Mesenchymal stem cell (in vitro differentiated cells and primary cell): ENCODE results near the gene ALPK3.

Experiments
- DNase-seq: peaks from one replicate; pipeline ENCODE4 v3.0.0-alpha.2; 2013
- H2AFZ ChIP-seq: one replicate; pipeline ENCODE4 v1.6.1; 2013; ENCODE audit warnings: low read depth, mild to moderate bottlenecking, control low read depth, inconsistent platforms, low read length, moderate library complexity
- H2AK5ac ChIP-seq: 2 replicates; pipeline ENCODE4 v1.6.1; 2013; ENCODE audit warnings: low read length, moderate library complexity, mild to moderate bottlenecking, inconsistent platforms; ENCODE audit not compliant: severe bottlenecking
- H2BK120ac ChIP-seq: one replicate; pipeline ENCODE4 v1.6.1; 2013; ENCODE audit warnings: low read depth, mild to moderate bottlenecking, inconsistent platforms, low read length, moderate library complexity
- H2BK12ac ChIP-seq, 2 experiments: one replicate each; pipeline ENCODE4 v1.6.1; 2013; ENCODE audit warnings: inconsistent platforms in 2 of 2, low read length in 2 of 2, mild to moderate bottlenecking in 2 of 2, moderate library complexity in 2 of 2, control low read depth in 1 of 2
- H2BK15ac ChIP-seq: one replicate; pipeline ENCODE4 v1.6.1; 2013; ENCODE audit warnings: mild to moderate bottlenecking, low read depth, inconsistent platforms; ENCODE audit not compliant: poor library complexity, severe bottlenecking
- H2BK5ac ChIP-seq: 2 replicates; pipeline ENCODE4 v1.6.1; 2013; ENCODE audit warnings: low read depth, mild to moderate bottlenecking, low read length, control low read depth, inconsistent platforms; ENCODE audit not compliant: poor library complexity, severe bottlenecking
- H3K14ac ChIP-seq, 2 experiments: one replicate each; pipeline ENCODE4 v1.6.1; 2013; ENCODE audit warnings: inconsistent platforms in 2 of 2, low read length in 2 of 2, control low read depth in 1 of 2, mild to moderate bottlenecking in 1 of 2, moderate library complexity in 1 of 2
- H3K18ac ChIP-seq, 2 experiments: one replicate each; pipeline ENCODE4 v1.6.1; 2013; ENCODE audit warnings: inconsistent platforms in 2 of 2, low read length in 2 of 2, control low read depth in 1 of 2, low read depth in 1 of 2, mild to moderate bottlenecking in 1 of 2
- H3K23ac ChIP-seq, 2 experiments: one replicate each; pipeline ENCODE4 v1.6.1; 2013; ENCODE audit warnings: inconsistent platforms in 2 of 2, low read length in 2 of 2, mild to moderate bottlenecking in 2 of 2, moderate library complexity in 2 of 2, control low read depth in 1 of 2
- H3K27ac ChIP-seq: 2 replicates; pipeline ENCODE4 v1.5.1; 2013; ENCODE audit warnings: mild to moderate bottlenecking, moderate library complexity, low read length, control low read depth, inconsistent platforms; ENCODE audit not compliant: poor library complexity, severe bottlenecking
- H3K27me3 ChIP-seq, 2 experiments: 2 replicates each; pipeline versions ENCODE4 v1.6.1 to v1.7.0; 2013; ENCODE audit warnings: low read length in 2 of 2, mild to moderate bottlenecking in 2 of 2, moderate library complexity in 2 of 2, control low read depth in 1 of 2, inconsistent platforms in 1 of 2; ENCODE audit not compliant: control insufficient read depth in 1 of 2, insufficient read depth in 1 of 2
- H3K36me3 ChIP-seq, 2 experiments: 2 replicates each; pipeline versions ENCODE4 v1.6.1 to v1.7.0; 2013; ENCODE audit warnings: low read length in 2 of 2, control low read depth in 1 of 2, inconsistent platforms in 1 of 2, low read depth in 1 of 2, mild to moderate bottlenecking in 1 of 2; ENCODE audit not compliant: insufficient read depth in 2 of 2, control insufficient read depth in 1 of 2
- H3K4ac ChIP-seq, 2 experiments: one replicate each; pipeline ENCODE4 v1.6.1; 2013; ENCODE audit warnings: inconsistent platforms in 2 of 2, low read length in 2 of 2, mild to moderate bottlenecking in 2 of 2, moderate library complexity in 2 of 2, control low read depth in 1 of 2, low read depth in 1 of 2
- H3K4me1 ChIP-seq: 2 replicates; pipeline ENCODE4 v1.6.1; 2013; ENCODE audit warnings: low read depth, low read length, control low read depth; ENCODE audit not compliant: control insufficient read depth, insufficient read depth
- H3K4me2 ChIP-seq: 2 replicates; pipeline ENCODE4 v1.6.1; 2013; ENCODE audit warnings: low read length, mild to moderate bottlenecking, inconsistent platforms; ENCODE audit not compliant: poor library complexity, severe bottlenecking
- H3K4me3 ChIP-seq, 2 experiments: 2 replicates each; pipeline versions ENCODE4 v1.5.1 to v1.7.0; 2013; ENCODE audit warnings: low read length in 2 of 2, mild to moderate bottlenecking in 2 of 2, control low read depth in 1 of 2, low read depth in 1 of 2; ENCODE audit not compliant: insufficient read depth in 1 of 2
- H3K79me1 ChIP-seq: replicated peaks from 2 replicates; pipeline ENCODE4 v1.6.1; 2013; ENCODE audit warnings: mild to moderate bottlenecking, control low read depth, low read length, inconsistent platforms; ENCODE audit not compliant: poor library complexity, severe bottlenecking
- H3K9ac ChIP-seq: 2 replicates; pipeline ENCODE4 v1.7.0; 2013; ENCODE audit warnings: mild to moderate bottlenecking, low read length, moderate library complexity
- H3K9me3 ChIP-seq: 2 replicates; pipeline ENCODE4 v1.7.0; 2013; ENCODE audit warnings: mild to moderate bottlenecking, low read length; ENCODE audit not compliant: control insufficient read depth
- H4K8ac ChIP-seq: one replicate; pipeline ENCODE4 v1.6.1; 2013; ENCODE audit warnings: inconsistent platforms, mild to moderate bottlenecking, low read length, moderate library complexity
- H4K91ac ChIP-seq: one replicate; pipeline ENCODE4 v1.6.1; 2013; ENCODE audit warnings: mild to moderate bottlenecking, low read length, inconsistent platforms
- WGBS: methylation state at CpG from one replicate; pipeline ENCODE4 v1.1.7; 2013; ENCODE audit warnings: mixed read lengths; 5-methylcytosine and 5-hydroxymethylcytosine counted together

Gene ALPK3

DNA sequence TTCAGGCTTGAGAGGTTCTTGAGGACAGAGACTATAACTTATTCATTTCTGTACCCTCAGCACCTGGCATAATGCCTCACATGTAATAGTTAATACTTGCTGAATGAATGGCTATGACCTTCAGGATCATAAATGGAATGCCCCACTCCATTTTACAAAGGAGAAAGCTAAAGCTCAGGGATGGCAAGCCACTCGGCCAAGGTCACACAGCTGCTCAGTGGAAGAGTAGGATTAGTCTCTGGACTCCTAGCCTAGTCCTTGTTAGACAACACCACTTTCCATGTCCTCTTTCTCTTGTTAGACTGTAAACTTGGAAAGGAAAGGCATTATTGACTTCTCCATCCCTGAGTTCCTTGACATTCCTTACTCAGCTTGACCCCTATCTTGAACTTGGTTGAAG lies 3.2 kb upstream of the ALPK3 start:
- Histone ChIP-seq H3K4me3 (no peak overlapping the region), H3K27me3 (peaks cover 0 to 5% of the 10 kb centered on the region in 2 experiments), H2BK12ac (no peak overlapping the region), H2BK5ac (no peak overlapping the region), H3K79me1 (no peaks in the 10 kb centered on the region), H3K23ac (no peak overlapping the region), H3K27ac (no peak overlapping the region), H2AK5ac (no peak overlapping the region), H4K8ac (no peak overlapping the region), H4K91ac (no peak overlapping the region), H2BK120ac (no peak overlapping the region), H2BK15ac (no peak overlapping the region), H3K18ac (no peak overlapping the region), H3K9ac (no peak overlapping the region), H2AFZ (no peak overlapping the region), H3K36me3 (peaks cover 0 to 4% of the 10 kb centered on the region in 2 experiments), H3K4me1 (peaks cover 16% of the 10 kb centered on the region), H3K14ac (no peak overlapping the region), H3K4me2 (no peak overlapping the region), H3K9me3 (no peaks in the 10 kb centered on the region), H3K4ac (no peak overlapping the region)
- WGBS, result 100% methylated on average over 1 of the region's 1 CpG
- no peak for DNase-seq

DNA sequence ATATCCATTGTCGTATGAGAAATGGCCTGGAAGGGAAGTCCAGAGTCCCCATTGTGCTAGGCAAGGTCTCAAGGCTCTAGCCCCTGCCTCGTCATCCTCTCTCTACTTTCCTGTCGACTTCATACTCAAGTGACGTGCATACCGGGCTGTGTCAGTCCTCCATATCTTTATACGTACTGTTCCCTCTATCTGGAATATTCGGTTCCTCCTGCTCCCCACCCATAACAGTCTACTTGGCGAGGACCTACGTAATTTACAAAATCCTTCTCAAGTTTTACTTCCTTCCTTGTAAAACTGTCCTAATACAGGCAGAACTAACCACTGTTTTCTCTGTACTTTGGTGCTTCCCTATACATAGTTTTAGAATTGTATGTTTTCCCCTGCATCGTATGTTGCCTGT lies 2.2 kb upstream of the ALPK3 start:
- Histone ChIP-seq H3K9me3 (no peaks in the 10 kb centered on the region), H3K27ac (no peak overlapping the region), H3K4ac (no peak overlapping the region), H4K91ac (no peak overlapping the region), H3K4me2 (no peak overlapping the region), H2BK12ac (no peak overlapping the region), H2BK5ac (no peak overlapping the region), H3K14ac (no peak overlapping the region), H3K18ac (no peak overlapping the region), H3K27me3 (peaks cover 4 to 5% of the 10 kb centered on the region in 2 experiments), H3K9ac (no peak overlapping the region), H2AFZ (no peak overlapping the region), H2AK5ac (no peak overlapping the region), H3K4me1 (peaks cover 20% of the 10 kb centered on the region), H2BK15ac (no peak overlapping the region), H3K4me3 (no peak overlapping the region), H3K36me3 (peaks cover 0 to 4% of the 10 kb centered on the region in 2 experiments), H3K79me1 (no peaks in the 10 kb centered on the region), H4K8ac (no peak overlapping the region), H3K23ac (no peak overlapping the region), H2BK120ac (no peak overlapping the region)
- DNase-seq, result no peak
- WGBS, result 97% methylated on average over 10 of the region's 10 CpGs

DNA sequence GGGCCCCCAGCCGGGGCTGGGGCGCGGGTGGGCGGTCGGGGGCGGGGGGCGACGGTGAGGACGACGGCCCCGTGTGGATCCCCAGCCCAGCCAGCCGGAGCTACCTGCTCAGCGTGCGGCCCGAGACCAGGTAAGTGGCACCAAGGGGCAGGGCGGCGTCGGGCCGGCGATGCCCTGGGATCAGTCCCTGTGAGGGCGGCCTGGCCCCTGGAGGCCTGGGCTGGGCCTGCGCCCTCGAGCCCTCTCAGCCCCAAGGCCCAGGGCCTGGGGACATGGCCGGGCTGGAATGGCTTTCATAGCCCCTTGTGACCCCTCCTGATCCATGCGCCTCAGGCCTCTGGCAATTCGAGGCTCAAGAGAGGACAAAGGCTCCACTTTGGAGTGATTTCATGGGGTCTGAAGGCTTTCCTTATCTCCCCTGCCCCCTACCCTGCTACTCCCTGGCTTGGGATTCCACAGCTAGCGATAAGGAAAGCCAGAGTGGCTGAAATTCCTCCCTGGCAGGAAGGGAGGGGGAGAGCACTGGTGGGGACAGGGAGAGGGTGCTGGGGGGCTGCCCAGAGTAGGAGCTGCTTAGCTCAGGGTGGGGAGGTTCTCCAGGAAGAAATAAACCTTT lies 418 bp downstream of the ALPK3 start:
- H3K9ac ChIP-seq, result no peak overlapping the region
- peak overlapping the region in 1 of 2 experiments; percentile 72 for H2BK12ac ChIP-seq
- peak overlapping the region in 1 of 2 experiments; percentile 84 for H3K14ac ChIP-seq
- peak overlapping the region; percentile 55 for H2BK15ac ChIP-seq
- H3K9me3 ChIP-seq, result no peaks in the 10 kb centered on the region
- peaks cover 16% of the 10 kb centered on the region for H3K4me1 ChIP-seq
- peak overlapping the region in 1 of 2 experiments; percentile 35 for H3K4ac ChIP-seq
- H3K79me1 ChIP-seq, result no peaks in the 10 kb centered on the region
- no peak overlapping the region for H3K27ac ChIP-seq
- H4K8ac ChIP-seq, result peak overlapping the region; percentile 83
- DNase-seq, result peak; percentile 18
- H2BK5ac ChIP-seq, result no peak overlapping the region
- peaks cover 9 to 10% of the 10 kb centered on the region in 2 experiments for H3K27me3 ChIP-seq
- H3K4me3 ChIP-seq, result no peak overlapping the region
- H2AFZ ChIP-seq, result peak overlapping the region; percentile 20
- H3K36me3 ChIP-seq, result no peaks in the 10 kb centered on the region
- peak overlapping the region in 1 of 2 experiments; percentile 83 for H3K23ac ChIP-seq
- no peak overlapping the region for H3K4me2 ChIP-seq
- H2AK5ac ChIP-seq, result no peak overlapping the region
- H2BK120ac ChIP-seq, result peak overlapping the region; percentile 55
- H4K91ac ChIP-seq, result peak overlapping the region; percentile 65
- peak overlapping the region; percentile 57 to 65 for H3K18ac ChIP-seq
- WGBS, result 13% methylated on average over 26 of the region's 27 CpGs

DNA sequence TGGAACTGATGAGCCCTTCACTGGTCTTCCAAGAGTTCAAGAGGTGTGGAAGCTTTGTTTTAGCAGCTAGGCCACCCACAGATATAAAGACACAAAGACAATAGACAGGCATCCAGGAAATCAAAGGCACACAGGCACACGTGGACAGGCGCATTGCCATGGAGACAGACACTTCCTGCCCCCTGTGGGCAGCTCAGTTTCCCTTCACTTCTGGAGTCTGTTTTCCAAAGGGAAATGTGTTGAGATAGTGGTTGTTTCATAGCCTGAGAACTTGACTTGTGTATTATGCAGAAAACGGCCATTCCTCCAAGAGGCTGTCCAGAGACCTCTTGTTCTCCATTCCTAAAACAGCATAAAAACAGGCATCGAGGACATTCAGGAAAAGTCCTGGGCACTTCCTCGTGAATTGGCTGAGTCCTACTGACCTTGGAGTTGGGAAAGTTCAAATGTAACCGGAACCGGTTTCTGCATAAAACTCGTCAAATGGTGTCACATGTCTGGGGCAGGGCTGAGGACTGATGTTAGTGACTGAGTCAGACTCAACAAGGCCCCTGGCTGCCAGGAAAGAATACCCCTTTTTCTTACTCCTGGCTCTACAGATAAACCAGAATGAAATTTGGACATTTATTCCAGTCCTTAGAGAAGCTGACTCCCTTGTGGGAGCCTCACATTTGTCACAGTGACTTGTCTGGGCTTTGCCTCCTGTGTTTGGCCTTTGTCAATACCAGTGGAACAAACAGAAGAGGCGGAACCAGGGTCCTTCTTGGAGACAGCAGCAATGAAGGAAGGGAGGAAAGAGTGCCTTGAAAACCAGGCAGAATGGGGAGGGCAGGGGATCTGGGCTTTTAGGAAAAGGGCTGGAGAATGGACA lies 1.3 kb downstream of the ALPK3 start:
- 49% methylated on average over 9 of the region's 9 CpGs for WGBS

More for the DNA sequence above, 1.3 kb downstream of the ALPK3 start:
- H4K91ac ChIP-seq, result no peak overlapping the region
- H3K4ac ChIP-seq, result peak overlapping the region in 1 of 2 experiments; percentile 11
- H3K27me3 ChIP-seq, result peaks cover 9 to 10% of the 10 kb centered on the region in 2 experiments
- H3K23ac ChIP-seq, result no peak overlapping the region
- no peak overlapping the region for H2AK5ac ChIP-seq
- H3K9me3 ChIP-seq, result no peaks in the 10 kb centered on the region
- H3K27ac ChIP-seq, result no peak overlapping the region
- H3K18ac ChIP-seq, result peak overlapping the region in 1 of 2 experiments; percentile 67
- no peak overlapping the region for H3K4me3 ChIP-seq
- no peak overlapping the region for H3K4me2 ChIP-seq
- peak overlapping the region; percentile 30 for H2BK120ac ChIP-seq
- H3K79me1 ChIP-seq, result no peaks in the 10 kb centered on the region
- DNase-seq, result peak; percentile 59
- H3K36me3 ChIP-seq, result no peaks in the 10 kb centered on the region
- H2BK5ac ChIP-seq, result peak overlapping the region; percentile 24
- peak overlapping the region; percentile 12 for H4K8ac ChIP-seq
- H3K14ac ChIP-seq, result no peak overlapping the region
- no peak overlapping the region for H3K9ac ChIP-seq
- H2AFZ ChIP-seq, result no peak overlapping the region
- no peak overlapping the region for H2BK15ac ChIP-seq
- peaks cover 16% of the 10 kb centered on the region for H3K4me1 ChIP-seq
- peak overlapping the region; percentile 32 to 61 for H2BK12ac ChIP-seq
